Hematopoietic multipotent progenitor cell treated with erythropoietin and hydrocortisone succinate and interleukin-3 and kit ligand, for 4 days (in vitro differentiated cells): ENCODE data around the gene DENND1A.

Experiments used
- DNase-seq: peaks from one replicate; pipeline ENCODE4 v3.0.0-alpha.2; 2015

Gene DENND1A

GRCh38 chr9:123472862-123473614, 456.9 kb downstream of the DENND1A start:
- DNase-seq, result no peak

- no peak for DNase-seq
Observed at GRCh38 chr9:123471843-123472570, 457.9 kb downstream of the DENND1A start.

- DNase-seq, result no peak
Observed at GRCh38 chr9:123470991-123471770, 458.7 kb downstream of the DENND1A start.

- DNase-seq, result peak; percentile 56
Observed at GRCh38 chr9:123470121-123470782, 459.7 kb downstream of the DENND1A start.

- DNase-seq, result no peak
Observed at GRCh38 chr9:123469282-123469681, 460.6 kb downstream of the DENND1A start.

- DNase-seq, result no peak
Observed at GRCh38 chr9:123468541-123468940, 461.4 kb downstream of the DENND1A start.

- no peak for DNase-seq
Observed at GRCh38 chr9:123465304-123465703, 464.6 kb downstream of the DENND1A start.

- no peak for DNase-seq
Observed at GRCh38 chr9:123460091-123460490, 469.8 kb downstream of the DENND1A start.

- no peak for DNase-seq
Observed at GRCh38 chr9:123457583-123457982, 472.3 kb downstream of the DENND1A start.

GRCh38 chr9:123456011-123456410, 473.9 kb downstream of the DENND1A start:
- peak; percentile 15 for DNase-seq

GRCh38 chr9:123455187-123455586, 474.7 kb downstream of the DENND1A start:
- no peak for DNase-seq

GRCh38 chr9:123454361-123454760, 475.6 kb downstream of the DENND1A start:
- no peak for DNase-seq

GRCh38 chr9:123453831-123454321, 476.1 kb downstream of the DENND1A start:
- DNase-seq, result no peak

- DNase-seq, result no peak
Observed at GRCh38 chr9:123453076-123453667, 476.8 kb downstream of the DENND1A start.

GRCh38 chr9:123450996-123451395, 478.9 kb downstream of the DENND1A start:
- no peak for DNase-seq

- DNase-seq, result no peak
Observed at GRCh38 chr9:123450098-123450770, 479.7 kb downstream of the DENND1A start.

- DNase-seq, result no peak
Observed at GRCh38 chr9:123447934-123448646, 481.8 kb downstream of the DENND1A start.

- DNase-seq, result no peak
Observed at GRCh38 chr9:123445981-123446610, 483.8 kb downstream of the DENND1A start.

GRCh38 chr9:123445116-123445515, 484.8 kb downstream of the DENND1A start:
- DNase-seq, result no peak

- no peak for DNase-seq
Observed at GRCh38 chr9:123441769-123442168, 488.2 kb downstream of the DENND1A start.

- no peak for DNase-seq
Observed at GRCh38 chr9:123440256-123440655, 489.7 kb downstream of the DENND1A start.
